ENCODE results near the gene C11orf98. TPM values are rescaled to one million over a fixed set of nuclear protein-coding genes. Genes with fewer than 3 reads are reported as not detected.

The C11orf98 gene
- total and polyA plus RNA-seq, 2 donors (not counting 3 experiments of a cell fraction or from before 2014, with no cell fraction given): 39.5 to 61.0 TPM

DNA sequence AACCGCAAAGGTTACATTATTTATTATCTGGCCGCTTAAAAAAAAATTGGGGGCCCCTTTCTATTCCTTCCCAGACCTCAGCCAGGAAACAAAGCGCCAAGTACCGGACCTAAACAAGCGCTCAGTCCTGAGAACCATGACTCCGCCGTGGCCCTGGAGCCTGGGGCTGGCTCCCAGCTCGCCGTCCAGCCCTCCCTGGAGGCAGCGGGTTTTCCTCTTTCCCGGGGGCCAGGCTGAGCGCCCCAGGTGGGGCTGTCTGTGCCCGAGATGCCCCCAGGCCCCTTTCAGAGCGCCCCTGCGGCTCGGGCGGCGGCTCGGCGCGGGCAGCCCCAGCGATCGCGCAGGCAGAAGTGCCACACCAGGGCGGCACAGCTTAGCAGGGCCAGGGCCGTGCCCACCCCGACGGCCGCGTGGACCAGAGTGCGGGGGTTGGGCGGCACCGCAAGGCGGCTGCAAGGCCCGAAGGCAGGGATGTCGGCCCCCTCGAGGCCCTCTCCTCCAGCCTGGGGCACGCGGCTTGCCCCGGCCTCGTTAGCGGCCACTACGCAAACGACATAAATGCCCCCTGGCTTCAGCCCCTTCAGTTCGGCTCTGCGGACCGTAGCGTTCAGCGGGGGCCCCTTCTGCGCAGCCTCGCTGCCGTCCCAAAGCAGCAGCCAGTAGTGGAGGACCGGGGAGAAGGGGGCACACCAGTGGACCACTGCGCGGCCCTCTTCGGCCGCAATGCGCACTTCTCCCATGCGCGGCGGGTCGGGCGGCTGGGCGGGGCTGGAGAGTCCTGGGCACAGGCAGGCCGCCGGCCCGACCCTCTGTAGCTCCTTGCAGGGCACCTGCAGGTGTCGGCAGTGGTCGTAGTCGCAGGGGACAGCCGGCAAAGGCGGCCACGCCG, 22.7 kb upstream of the C11orf98 start:
- Histone ChIP-seq H3K79me2 (ENCODE audit: control insufficient read depth, insufficient read depth, low read length) (no peaks in the 10 kb centered on the region), H3K27ac (ENCODE audit: insufficient read depth, low read depth, low read length) (no peak overlapping the region), H3K9ac (replicated peaks; ENCODE audit: extremely low read depth, insufficient read depth, low read length) (no peak overlapping the region), H2AFZ (ENCODE audit: low read depth, low read length) (peak overlapping the region; percentile 50), H3K36me3 (ENCODE audit: control insufficient read depth in 2 of 2, extremely low read depth in 1 of 2, insufficient read depth in 2 of 2, low read length in 2 of 2) (peaks cover 5 to 22% of the 10 kb centered on the region in 2 experiments), H3K4me3 (replicated peaks in 1 of 3; ENCODE audit: insufficient read depth in 1 of 3, low read depth in 1 of 3, low read length in 3 of 3) (peak overlapping the region in 1 of 3 experiments; percentile 16), H3K9me3 (replicated peaks; ENCODE audit: control insufficient read depth, insufficient read depth, low read length) (no peaks in the 10 kb centered on the region), H3K27me3 (ENCODE audit: control insufficient read depth in 2 of 2, insufficient read depth in 2 of 2, low read length in 2 of 2) (peaks cover 2 to 10% of the 10 kb centered on the region in 2 experiments), H4K20me1 (replicated peaks; ENCODE audit: control insufficient read depth, extremely low read depth, insufficient read depth, low read length) (no peaks in the 10 kb centered on the region), H3K9me1 (replicated peaks; ENCODE audit: control insufficient read depth, extremely low read depth, insufficient read depth, low read length) (no peaks in the 10 kb centered on the region), H3K4me1 (ENCODE audit: control insufficient read depth, extremely low read depth, insufficient read depth, low read length) (no peaks in the 10 kb centered on the region), H3K4me2 (ENCODE audit: insufficient read depth, low read length) (no peak overlapping the region)
- intact Hi-C loops (cut with micrococcal nuclease): no loop called here
- DNase-seq (ENCODE audit: low read depth, low spot score) (no peak), FAIRE-seq (peak; percentile 28)
- dilution Hi-C loops (cut with MboI; ENCODE audit: extremely low pct_ligation_motif_present, low sequenced_read_pairs): no loop called here
- TF ChIP-seq EZH2 (IDR thresholded peaks at IDR 0.05; ENCODE audit: borderline replicate concordance, low read depth, low read length, severe bottlenecking) (peak; percentile 70), FOS (IDR thresholded peaks at IDR 0.05; ENCODE audit: borderline replicate concordance, insufficient read depth, low read length) (no peak), GATA2 (IDR thresholded peaks at IDR 0.05; ENCODE audit: insufficient read depth, insufficient read length, low read depth, low read length) (no peak), MYC (IDR thresholded peaks at IDR 0.05; ENCODE audit: low read depth, low read length) (no peak)
- BruUV-seq (replicated peaks): no TSS peak
- CTCF ChIA-PET: no interaction called here
- POLR2A ChIA-PET: no interaction called here

- TF ChIP-seq FOS (IDR thresholded peaks at IDR 0.05; ENCODE audit: borderline replicate concordance, insufficient read depth, low read length): no peak
- no peak for TF ChIP-seq CTCF (IDR thresholded peaks at IDR 0.05; ENCODE audit: extremely low read depth in 1 of 2, insufficient read depth in 1 of 2, low read depth in 1 of 2, low read length in 2 of 2)
- no peak for TF ChIP-seq MYC (IDR thresholded peaks at IDR 0.05; ENCODE audit: low read depth, low read length)
- no peak for TF ChIP-seq POLR2A (IDR thresholded peaks at IDR 0.05; ENCODE audit: low read depth, low read length)
- no peak for TF ChIP-seq GATA2 (IDR thresholded peaks at IDR 0.05; ENCODE audit: insufficient read depth, insufficient read length, low read depth, low read length)
- TF ChIP-seq, protein P1, sequence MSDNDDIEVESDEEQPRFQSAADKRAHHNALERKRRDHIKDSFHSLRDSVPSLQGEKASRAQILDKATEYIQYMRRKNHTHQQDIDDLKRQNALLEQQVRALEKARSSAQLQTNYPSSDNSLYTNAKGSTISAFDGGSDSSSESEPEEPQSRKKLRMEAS (IDR thresholded peaks at IDR 0.05; ENCODE audit: insufficient read depth, insufficient read length): no peak
- TF ChIP-seq EZH2 (IDR thresholded peaks at IDR 0.05; ENCODE audit: borderline replicate concordance, low read depth, low read length, severe bottlenecking): no peak
- no peak for TF ChIP-seq JUN (IDR thresholded peaks at IDR 0.05; ENCODE audit: borderline replicate concordance, insufficient read depth, insufficient read length, low read depth)
- BruUV-seq (replicated peaks): no TSS peak
- intact Hi-C loops (cut with micrococcal nuclease) (no loop called here), dilution Hi-C loops (cut with MboI; ENCODE audit: extremely low pct_ligation_motif_present, low sequenced_read_pairs) (no loop called here)
- DNase-seq (ENCODE audit: low read depth, low spot score): no peak
- Histone ChIP-seq H3K9ac (replicated peaks; ENCODE audit: extremely low read depth, insufficient read depth, low read length) (no peak overlapping the region), H3K4me1 (ENCODE audit: control insufficient read depth, extremely low read depth, insufficient read depth, low read length) (peaks cover 11% of the 10 kb centered on the region), H3K9me1 (replicated peaks; ENCODE audit: control insufficient read depth, extremely low read depth, insufficient read depth, low read length) (no peaks in the 10 kb centered on the region), H3K79me2 (ENCODE audit: control insufficient read depth, insufficient read depth, low read length) (peaks cover 12% of the 10 kb centered on the region), H3K27ac (ENCODE audit: insufficient read depth, low read depth, low read length) (no peak overlapping the region), H3K27me3 (ENCODE audit: control insufficient read depth in 2 of 2, insufficient read depth in 2 of 2, low read length in 2 of 2) (no peaks in the 10 kb centered on the region), H3K4me2 (ENCODE audit: insufficient read depth, low read length) (no peak overlapping the region), H3K4me3 (replicated peaks in 1 of 3; ENCODE audit: insufficient read depth in 1 of 3, low read depth in 1 of 3, low read length in 3 of 3) (no peak overlapping the region), H2AFZ (ENCODE audit: low read depth, low read length) (no peak overlapping the region), H3K36me3 (ENCODE audit: control insufficient read depth in 2 of 2, extremely low read depth in 1 of 2, insufficient read depth in 2 of 2, low read length in 2 of 2) (peaks cover 0 to 4% of the 10 kb centered on the region in 2 experiments), H4K20me1 (replicated peaks; ENCODE audit: control insufficient read depth, extremely low read depth, insufficient read depth, low read length) (no peaks in the 10 kb centered on the region), H3K9me3 (replicated peaks; ENCODE audit: control insufficient read depth, insufficient read depth, low read length) (no peaks in the 10 kb centered on the region)
- ChIA-PET CTCF (interaction anchor here (1.4 to 3.9 kb wide), 2 partner anchors 10 to 11 kb away, joined by 3 to 118 read pairs; partner anchors contain the start of genes LBHD1, LRRN4CL and UQCC3), POLR2A (no interaction called here)
- no peak for FAIRE-seq
Observed at GRCh38 chr11:62682518-62682917, 17.5 kb upstream of the C11orf98 start.

Measured in endothelial cell of umbilical vein (primary cell).